ENCODE data around the gene AFAP1L2. TPM values are rescaled to one million over a fixed set of nuclear protein-coding genes. Genes with fewer than 3 reads are reported as not detected.

AFAP1L2 gene
- total RNA-seq, 1 donor from 2014 or later, result 5.3 TPM

GRCh38 chr10:114256008-114256765 lies 148.1 kb downstream of the AFAP1L2 start:
- Histone ChIP-seq H3K27me3 (ENCODE audit: low read depth) (no peaks in the 10 kb centered on the region), H3K4me1 (peaks cover 34% of the 10 kb centered on the region), H3K36me3 (no peaks in the 10 kb centered on the region), H3K9me3 (no peaks in the 10 kb centered on the region), H3K27ac (no peak overlapping the region), H3K4me3 (no peak overlapping the region)
- TF ChIP-seq CTCF (IDR thresholded peaks at IDR 0.05), result no peak
- intact Hi-C loops (cut with DNase I), result no loop called here
- DNase-seq, result no peak
- no peak for ATAC-seq

- no peak overlapping the region for H3K27ac ChIP-seq
- intact Hi-C loops (cut with DNase I), result no loop called here
- no peak for ATAC-seq
Measured at GRCh38 chr10:114255227-114255626, 149.1 kb downstream of the AFAP1L2 start.

GRCh38 chr10:114252883-114253282 lies 151.4 kb downstream of the AFAP1L2 start:
- DNase-seq (no peak), ATAC-seq (no peak)
- Histone ChIP-seq H3K36me3 (no peaks in the 10 kb centered on the region), H3K27me3 (ENCODE audit: low read depth) (no peaks in the 10 kb centered on the region), H3K27ac (no peak overlapping the region), H3K9me3 (no peaks in the 10 kb centered on the region), H3K4me1 (peaks cover 7% of the 10 kb centered on the region), H3K4me3 (no peak overlapping the region)
- intact Hi-C loops (cut with DNase I), result no loop called here
- no peak for TF ChIP-seq CTCF (IDR thresholded peaks at IDR 0.05)

More at GRCh38 chr10:114255227-114255626, 149.1 kb downstream of the AFAP1L2 start:
- no peak for DNase-seq
- Histone ChIP-seq H3K9me3 (no peaks in the 10 kb centered on the region), H3K4me1 (peaks cover 28% of the 10 kb centered on the region), H3K36me3 (no peaks in the 10 kb centered on the region), H3K4me3 (no peak overlapping the region), H3K27me3 (ENCODE audit: low read depth) (no peaks in the 10 kb centered on the region)
- TF ChIP-seq CTCF (IDR thresholded peaks at IDR 0.05), result no peak

- Histone ChIP-seq H3K9me3 (no peaks in the 10 kb centered on the region), H3K27ac (no peak overlapping the region), H3K27me3 (ENCODE audit: low read depth) (no peaks in the 10 kb centered on the region), H3K4me1 (no peaks in the 10 kb centered on the region), H3K4me3 (no peak overlapping the region), H3K36me3 (no peaks in the 10 kb centered on the region)
- no peak for DNase-seq
- no peak for ATAC-seq
- TF ChIP-seq CTCF (IDR thresholded peaks at IDR 0.05), result no peak
- intact Hi-C loops (cut with DNase I), result no loop called here
Measured at GRCh38 chr10:114252092-114252491, 152.2 kb downstream of the AFAP1L2 start.

GRCh38 chr10:114250716-114251115 lies 153.6 kb downstream of the AFAP1L2 start:
- no peak overlapping the region for H3K4me3 ChIP-seq
- H3K27me3 ChIP-seq (ENCODE audit: low read depth), result no peaks in the 10 kb centered on the region
- peaks cover 2% of the 10 kb centered on the region for H3K4me1 ChIP-seq
- ATAC-seq (no peak), DNase-seq (no peak)
- intact Hi-C loops (cut with DNase I), result no loop called here
- H3K27ac ChIP-seq, result no peak overlapping the region
- TF ChIP-seq CTCF (IDR thresholded peaks at IDR 0.05), result no peak
- no peaks in the 10 kb centered on the region for H3K9me3 ChIP-seq
- no peaks in the 10 kb centered on the region for H3K36me3 ChIP-seq

All from lower lobe of right lung (tissue), 2 donors.